ENCODE measurements around the gene KIF6.

- TF ChIP-seq CTCF (IDR thresholded peaks at IDR 0.05; ENCODE audit: insufficient read depth, low read length, poor library complexity, severe bottlenecking) = no peak
- TF ChIP-seq EZH2phosphoT487 (conservative IDR thresholded peaks at IDR 0.05; ENCODE audit: low read length) = no peak
Measured at GRCh38 chr6:39572661-39573340, 152.4 kb downstream of the KIF6 start.
